ENCODE results near the gene NTRK2.

GRCh38 chr9:84821431-84821830 lies 151.9 kb downstream of the NTRK2 start:
- TF ChIP-seq CTCF (IDR thresholded peaks at IDR 0.05) (no peak), POLR2A (IDR thresholded peaks at IDR 0.05) (no peak)

Data from vagina (tissue), 2 donors.